Measurements from ENCODE around the gene C17orf67.

DNA sequence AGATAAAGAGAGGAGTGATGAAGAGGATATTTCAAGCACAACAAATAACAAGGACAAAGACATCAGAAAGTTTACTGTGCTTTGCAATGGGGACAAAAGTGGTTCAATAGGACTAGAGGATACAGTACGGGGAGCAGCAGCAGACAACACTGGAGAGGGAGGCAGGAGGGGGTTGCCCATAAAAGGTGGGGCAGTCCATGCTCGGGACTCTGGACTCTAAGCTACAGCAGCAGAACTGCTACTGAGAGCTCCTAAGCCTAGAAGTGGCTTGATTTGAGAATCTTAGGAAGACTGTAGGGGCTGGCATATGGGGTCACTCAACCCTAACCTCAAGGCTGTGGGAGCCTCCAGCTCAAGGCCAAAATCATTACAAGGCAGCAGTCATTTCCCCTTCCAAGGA, 62.2 kb downstream of the C17orf67 start:
- TF ChIP-seq, protein P1, sequence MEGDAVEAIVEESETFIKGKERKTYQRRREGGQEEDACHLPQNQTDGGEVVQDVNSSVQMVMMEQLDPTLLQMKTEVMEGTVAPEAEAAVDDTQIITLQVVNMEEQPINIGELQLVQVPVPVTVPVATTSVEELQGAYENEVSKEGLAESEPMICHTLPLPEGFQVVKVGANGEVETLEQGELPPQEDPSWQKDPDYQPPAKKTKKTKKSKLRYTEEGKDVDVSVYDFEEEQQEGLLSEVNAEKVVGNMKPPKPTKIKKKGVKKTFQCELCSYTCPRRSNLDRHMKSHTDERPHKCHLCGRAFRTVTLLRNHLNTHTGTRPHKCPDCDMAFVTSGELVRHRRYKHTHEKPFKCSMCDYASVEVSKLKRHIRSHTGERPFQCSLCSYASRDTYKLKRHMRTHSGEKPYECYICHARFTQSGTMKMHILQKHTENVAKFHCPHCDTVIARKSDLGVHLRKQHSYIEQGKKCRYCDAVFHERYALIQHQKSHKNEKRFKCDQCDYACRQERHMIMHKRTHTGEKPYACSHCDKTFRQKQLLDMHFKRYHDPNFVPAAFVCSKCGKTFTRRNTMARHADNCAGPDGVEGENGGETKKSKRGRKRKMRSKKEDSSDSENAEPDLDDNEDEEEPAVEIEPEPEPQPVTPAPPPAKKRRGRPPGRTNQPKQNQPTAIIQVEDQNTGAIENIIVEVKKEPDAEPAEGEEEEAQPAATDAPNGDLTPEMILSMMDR (conservative IDR thresholded peaks at IDR 0.05): no peak
- no peak for TF ChIP-seq ZFX (IDR thresholded peaks at IDR 0.05)
